ENCODE data around the gene ABLIM3. TPM values are rescaled to one million over a fixed set of nuclear protein-coding genes. Genes with fewer than 3 reads are reported as not detected.

The ABLIM3 gene
- total RNA-seq, 1 experiment from 2014 or later, result not detected

GRCh38 chr5:149157330-149157729 is 16.0 kb downstream of the ABLIM3 start:
- Histone ChIP-seq H3K4me3 (ENCODE audit: low read length) (no peak overlapping the region), H3K79me2 (ENCODE audit: low read length) (no peaks in the 10 kb centered on the region), H3K9me2 (replicated peaks; ENCODE audit: insufficient read depth, low read length) (no peaks in the 10 kb centered on the region), H3K27me3 (ENCODE audit: low read length) (no peaks in the 10 kb centered on the region), H4K20me1 (ENCODE audit: insufficient read depth, low read depth, low read length) (peaks cover 13% of the 10 kb centered on the region; the same call in 1 of the 2 replicates), H3K4me2 (ENCODE audit: low read depth, low read length, poor library complexity, severe bottlenecking) (no peak overlapping the region), H2AFZ (ENCODE audit: low read length) (no peak overlapping the region), H3K9me3 (ENCODE audit: low read length) (no peaks in the 10 kb centered on the region), H3K9ac (ENCODE audit: low read length) (no peak overlapping the region), H3K36me3 (ENCODE audit: insufficient read depth, low read length) (no peaks in the 10 kb centered on the region), H3K27ac (ENCODE audit: low read length) (no peak overlapping the region), H3K4me1 (ENCODE audit: low read length) (peaks cover 31% of the 10 kb centered on the region)
- no peak for DNase-seq

- H3K79me2 ChIP-seq (ENCODE audit: low read length), result no peaks in the 10 kb centered on the region
- H3K9me3 ChIP-seq (ENCODE audit: low read length), result no peaks in the 10 kb centered on the region
- no peak overlapping the region for H3K4me3 ChIP-seq (ENCODE audit: low read length)
- peaks cover under 1% of the 10 kb centered on the region for H3K4me1 ChIP-seq (ENCODE audit: low read length)
- DNase-seq, result no peak
- H3K27me3 ChIP-seq (ENCODE audit: low read length), result no peaks in the 10 kb centered on the region
- H3K9me2 ChIP-seq (replicated peaks; ENCODE audit: insufficient read depth, low read length), result no peaks in the 10 kb centered on the region
- peaks cover 6% of the 10 kb centered on the region; the same call in 1 of the 2 replicates for H4K20me1 ChIP-seq (ENCODE audit: insufficient read depth, low read depth, low read length)
- H3K27ac ChIP-seq (ENCODE audit: low read length), result no peak overlapping the region
- H3K4me2 ChIP-seq (ENCODE audit: low read depth, low read length, poor library complexity, severe bottlenecking), result no peak overlapping the region
- H3K9ac ChIP-seq (ENCODE audit: low read length), result no peak overlapping the region
- no peaks in the 10 kb centered on the region for H3K36me3 ChIP-seq (ENCODE audit: insufficient read depth, low read length)
- no peak overlapping the region for H2AFZ ChIP-seq (ENCODE audit: low read length)
Observed at GRCh38 chr5:149160291-149160787, 19.0 kb downstream of the ABLIM3 start.

- no peak for DNase-seq
Observed at GRCh38 chr5:149161026-149161687, 19.9 kb downstream of the ABLIM3 start.

GRCh38 chr5:149161850-149162249 is 20.6 kb downstream of the ABLIM3 start:
- Histone ChIP-seq H3K79me2 (ENCODE audit: low read length) (no peaks in the 10 kb centered on the region), H4K20me1 (ENCODE audit: insufficient read depth, low read depth, low read length) (no peaks in the 10 kb centered on the region), H3K9me3 (ENCODE audit: low read length) (no peaks in the 10 kb centered on the region), H3K9ac (ENCODE audit: low read length) (no peak overlapping the region), H3K4me2 (ENCODE audit: low read depth, low read length, poor library complexity, severe bottlenecking) (no peak overlapping the region), H3K9me2 (replicated peaks; ENCODE audit: insufficient read depth, low read length) (no peaks in the 10 kb centered on the region), H3K4me1 (ENCODE audit: low read length) (no peaks in the 10 kb centered on the region), H2AFZ (ENCODE audit: low read length) (no peak overlapping the region), H3K27me3 (ENCODE audit: low read length) (no peaks in the 10 kb centered on the region), H3K4me3 (ENCODE audit: low read length) (no peak overlapping the region), H3K27ac (ENCODE audit: low read length) (no peak overlapping the region), H3K36me3 (ENCODE audit: insufficient read depth, low read length) (no peaks in the 10 kb centered on the region)
- DNase-seq, result no peak

More at GRCh38 chr5:149161026-149161687, 19.9 kb downstream of the ABLIM3 start:
- Histone ChIP-seq H3K9me3 (ENCODE audit: low read length) (no peaks in the 10 kb centered on the region), H3K9ac (ENCODE audit: low read length) (no peak overlapping the region), H3K79me2 (ENCODE audit: low read length) (no peaks in the 10 kb centered on the region), H3K27ac (ENCODE audit: low read length) (no peak overlapping the region), H3K4me3 (ENCODE audit: low read length) (no peak overlapping the region), H3K4me1 (ENCODE audit: low read length) (no peaks in the 10 kb centered on the region), H3K27me3 (ENCODE audit: low read length) (no peaks in the 10 kb centered on the region), H2AFZ (ENCODE audit: low read length) (no peak overlapping the region), H3K4me2 (ENCODE audit: low read depth, low read length, poor library complexity, severe bottlenecking) (no peak overlapping the region), H3K9me2 (replicated peaks; ENCODE audit: insufficient read depth, low read length) (no peaks in the 10 kb centered on the region), H4K20me1 (ENCODE audit: insufficient read depth, low read depth, low read length) (no peaks in the 10 kb centered on the region), H3K36me3 (ENCODE audit: insufficient read depth, low read length) (no peaks in the 10 kb centered on the region)

- no peaks in the 10 kb centered on the region for H3K79me2 ChIP-seq (ENCODE audit: low read length)
- no peak overlapping the region for H2AFZ ChIP-seq (ENCODE audit: low read length)
- H3K27ac ChIP-seq (ENCODE audit: low read length), result no peak overlapping the region
- H3K4me1 ChIP-seq (ENCODE audit: low read length), result no peaks in the 10 kb centered on the region
- H3K4me3 ChIP-seq (ENCODE audit: low read length), result no peak overlapping the region
- H3K4me2 ChIP-seq (ENCODE audit: low read depth, low read length, poor library complexity, severe bottlenecking), result no peak overlapping the region
- no peak for DNase-seq
- H3K9me2 ChIP-seq (replicated peaks; ENCODE audit: insufficient read depth, low read length), result no peaks in the 10 kb centered on the region
- H3K9ac ChIP-seq (ENCODE audit: low read length), result no peak overlapping the region
- H4K20me1 ChIP-seq (ENCODE audit: insufficient read depth, low read depth, low read length), result no peaks in the 10 kb centered on the region
- H3K36me3 ChIP-seq (ENCODE audit: insufficient read depth, low read length), result no peaks in the 10 kb centered on the region
- H3K9me3 ChIP-seq (ENCODE audit: low read length), result no peaks in the 10 kb centered on the region
- no peaks in the 10 kb centered on the region for H3K27me3 ChIP-seq (ENCODE audit: low read length)
Observed at GRCh38 chr5:149162401-149163084, 21.2 kb downstream of the ABLIM3 start.

- Histone ChIP-seq H3K4me2 (ENCODE audit: low read depth, low read length, poor library complexity, severe bottlenecking) (no peak overlapping the region), H3K4me3 (ENCODE audit: low read length) (no peak overlapping the region), H3K27me3 (ENCODE audit: low read length) (no peaks in the 10 kb centered on the region), H2AFZ (ENCODE audit: low read length) (no peak overlapping the region), H3K9ac (ENCODE audit: low read length) (no peak overlapping the region), H4K20me1 (ENCODE audit: insufficient read depth, low read depth, low read length) (no peaks in the 10 kb centered on the region), H3K27ac (ENCODE audit: low read length) (no peak overlapping the region), H3K9me3 (ENCODE audit: low read length) (no peaks in the 10 kb centered on the region), H3K9me2 (replicated peaks; ENCODE audit: insufficient read depth, low read length) (no peaks in the 10 kb centered on the region), H3K79me2 (ENCODE audit: low read length) (no peaks in the 10 kb centered on the region), H3K4me1 (ENCODE audit: low read length) (no peaks in the 10 kb centered on the region), H3K36me3 (ENCODE audit: insufficient read depth, low read length) (no peaks in the 10 kb centered on the region)
- DNase-seq, result no peak
Observed at GRCh38 chr5:149164731-149165130, 23.4 kb downstream of the ABLIM3 start.

GRCh38 chr5:149166128-149166527 is 24.8 kb downstream of the ABLIM3 start:
- H3K27ac ChIP-seq (ENCODE audit: low read length), result no peak overlapping the region
- no peak overlapping the region for H3K4me2 ChIP-seq (ENCODE audit: low read depth, low read length, poor library complexity, severe bottlenecking)
- no peaks in the 10 kb centered on the region for H3K36me3 ChIP-seq (ENCODE audit: insufficient read depth, low read length)
- H3K27me3 ChIP-seq (ENCODE audit: low read length), result no peaks in the 10 kb centered on the region
- H3K9ac ChIP-seq (ENCODE audit: low read length), result no peak overlapping the region
- DNase-seq, result no peak
- H2AFZ ChIP-seq (ENCODE audit: low read length), result no peak overlapping the region
- no peaks in the 10 kb centered on the region for H4K20me1 ChIP-seq (ENCODE audit: insufficient read depth, low read depth, low read length)
- no peaks in the 10 kb centered on the region for H3K9me2 ChIP-seq (replicated peaks; ENCODE audit: insufficient read depth, low read length)
- H3K79me2 ChIP-seq (ENCODE audit: low read length), result no peaks in the 10 kb centered on the region
- no peaks in the 10 kb centered on the region for H3K4me1 ChIP-seq (ENCODE audit: low read length)
- H3K9me3 ChIP-seq (ENCODE audit: low read length), result no peaks in the 10 kb centered on the region
- H3K4me3 ChIP-seq (ENCODE audit: low read length), result no peak overlapping the region

- H3K9me3 ChIP-seq (ENCODE audit: low read length), result no peaks in the 10 kb centered on the region
- H3K9ac ChIP-seq (ENCODE audit: low read length), result no peak overlapping the region
- DNase-seq, result no peak
- H2AFZ ChIP-seq (ENCODE audit: low read length), result no peak overlapping the region
- no peaks in the 10 kb centered on the region for H3K79me2 ChIP-seq (ENCODE audit: low read length)
- no peak overlapping the region for H3K4me3 ChIP-seq (ENCODE audit: low read length)
- no peaks in the 10 kb centered on the region for H3K4me1 ChIP-seq (ENCODE audit: low read length)
- no peaks in the 10 kb centered on the region for H4K20me1 ChIP-seq (ENCODE audit: insufficient read depth, low read depth, low read length)
- H3K4me2 ChIP-seq (ENCODE audit: low read depth, low read length, poor library complexity, severe bottlenecking), result no peak overlapping the region
- no peaks in the 10 kb centered on the region for H3K9me2 ChIP-seq (replicated peaks; ENCODE audit: insufficient read depth, low read length)
- no peaks in the 10 kb centered on the region for H3K27me3 ChIP-seq (ENCODE audit: low read length)
- H3K36me3 ChIP-seq (ENCODE audit: insufficient read depth, low read length), result no peaks in the 10 kb centered on the region
- H3K27ac ChIP-seq (ENCODE audit: low read length), result no peak overlapping the region
Observed at GRCh38 chr5:149166591-149167100, 25.4 kb downstream of the ABLIM3 start.
